ENCODE results near the gene CBX6. TPM values are rescaled to one million over a fixed set of nuclear protein-coding genes. Genes with fewer than 3 reads are reported as not detected.

The CBX6 gene
- total RNA-seq, 1 experiment from 2014 or later = 31.4 TPM

DNA sequence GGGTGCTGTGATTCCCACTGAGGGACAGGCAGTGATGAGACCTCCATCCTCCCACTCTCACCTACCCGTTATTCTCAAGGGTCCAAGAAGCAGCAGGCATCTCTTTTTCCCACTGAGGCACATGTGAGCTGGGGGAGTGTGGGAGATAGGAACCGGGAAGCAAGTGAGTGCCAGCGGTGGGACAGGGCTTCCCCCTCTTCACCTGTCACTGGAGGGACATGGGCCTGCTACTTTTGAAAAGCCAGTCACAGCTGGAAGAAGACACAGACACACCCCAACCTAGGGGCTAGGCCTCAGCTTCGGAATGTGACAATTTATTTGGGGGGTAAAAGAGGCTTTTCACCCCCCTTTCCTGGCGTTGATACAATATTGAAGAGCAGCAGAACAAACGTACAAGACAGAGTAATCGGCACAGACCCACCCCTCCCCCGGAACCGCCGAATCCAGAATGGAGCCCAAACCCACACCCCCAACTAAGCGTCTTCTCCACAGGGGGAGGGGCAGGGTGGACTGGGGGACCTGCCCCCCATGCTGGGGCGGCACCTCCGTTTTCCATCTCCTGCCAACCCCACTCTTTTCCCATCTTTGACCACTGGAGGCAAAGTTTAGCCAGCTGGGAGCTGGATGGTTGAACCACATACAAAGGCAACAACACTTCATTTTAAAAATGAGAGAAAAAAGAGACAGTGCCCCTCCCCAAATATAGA, 10.7 kb downstream of the CBX6 start:
- Histone ChIP-seq H3K23me2 (ENCODE audit: insufficient read length, low read depth, low read length, poor library complexity, severe bottlenecking) (no peaks in the 10 kb centered on the region), H3K27me3 (ENCODE audit: insufficient read depth, low read length) (no peaks in the 10 kb centered on the region), H3K4ac (ENCODE audit: low read depth, low read length) (no peak overlapping the region), H2AFZ (ENCODE audit: low read length) (no peak overlapping the region), H4K20me1 (ENCODE audit: control insufficient read depth, insufficient read depth, insufficient read length) (no peaks in the 10 kb centered on the region), H3K9ac (ENCODE audit: extremely low read depth, insufficient read length, low read length) (no peak overlapping the region), H3K18ac (ENCODE audit: insufficient read length, low read depth, low read length) (no peak overlapping the region), H4K91ac (ENCODE audit: insufficient read length, low read depth, low read length) (no peak overlapping the region), H2BK5ac (ENCODE audit: insufficient read length, low read length) (no peak overlapping the region), H3K4me1 (ENCODE audit: insufficient read depth, low read length) (no peaks in the 10 kb centered on the region; the same call in 1 of the 2 replicates), H2AK5ac (ENCODE audit: insufficient read length, low read length) (no peak overlapping the region), H2BK20ac (ENCODE audit: low read depth, low read length, poor library complexity, severe bottlenecking) (no peak overlapping the region), H3K27ac (ENCODE audit: insufficient read length, low read depth, low read length) (no peak overlapping the region), H3K9me3 (ENCODE audit: control insufficient read depth, low read depth, low read length) (no peaks in the 10 kb centered on the region), H2BK12ac (ENCODE audit: insufficient read length, low read depth, low read length) (no peak overlapping the region), H3K79me2 (ENCODE audit: insufficient read depth, low read length) (no peaks in the 10 kb centered on the region), H4K8ac (replicated peaks; ENCODE audit: insufficient read length, low read depth, low read length) (no peak overlapping the region), H2BK15ac (ENCODE audit: low read depth, low read length) (no peak overlapping the region), H3K79me1 (ENCODE audit: insufficient read depth, low read depth, low read length, poor library complexity, severe bottlenecking) (no peaks in the 10 kb centered on the region), H2BK120ac (ENCODE audit: low read depth, low read length, poor library complexity, severe bottlenecking) (no peak overlapping the region), H3K4me2 (ENCODE audit: insufficient read depth, insufficient read length, low read length) (no peak overlapping the region), H3T11ph (ENCODE audit: low read length) (no peak overlapping the region), H4K5ac (ENCODE audit: insufficient read length, low read depth, low read length) (no peak overlapping the region), H3K23ac (ENCODE audit: insufficient read length, low read depth, low read length) (no peak overlapping the region), H3K56ac (ENCODE audit: insufficient read length, low read depth, low read length) (no peak overlapping the region), H3K14ac (ENCODE audit: insufficient read depth, low read length) (no peak overlapping the region)
- Mint-ChIP-seq H3K4me1 (peaks cover 30 to 49% of the 10 kb centered on the region in 2 experiments), H3K36me3 (ENCODE audit: insufficient read depth in 1 of 3, low read depth in 3 of 3) (peaks cover 2 to 10% (median 8%) of the 10 kb centered on the region in 3 experiments; a peak in 5 of 7 replicates), H3K4me3 (peak overlapping the region in 1 of 2 experiments; percentile 3; a peak in 2 of 5 replicates), H3K9me3 (no peaks in the 10 kb centered on the region), H3K27me3 (ENCODE audit: low read depth) (peaks cover 9% of the 10 kb centered on the region), H3K27ac (peak overlapping the region in 1 of 3 experiments; percentile 60; a peak in 1 of 7 replicates)
- peak; percentile 39 for TF ChIP-seq CTCF (conservative IDR thresholded peaks at IDR 0.05)
- peak; percentile 24 for DNase-seq
- no CpG with 5 or more reads among the region's 13 CpGs for WGBS (ENCODE audit: extremely low coverage, insufficient read length, low lambda C conversion rate)
